Stimulated activated CD4-positive, alpha-beta T cell treated with anti-CD3 and anti-CD28 coated beads, Interleukin-12 subunit alpha, Interleukin-12 subunit beta, amount 100 ng/mL, for 24 hours (primary cell): ENCODE measurements around the gene MADD.
"Not testable (repeated sequence)": the region's sequence is repeated elsewhere in the genome, so short reads cannot be mapped to it uniquely, and the experiment has no call there.

Experiments
- DNase-seq, 2 experiments: peaks; one replicate each; pipeline ENCODE4 v3.0.0-alpha.2; 2020; ENCODE audit warnings: low read depth in 2 of 2

MADD gene

GRCh38 chr11:47274495-47275235, 4.7 kb downstream of the MADD start:
- DNase-seq: no peak

GRCh38 chr11:47276923-47277322, 7.0 kb downstream of the MADD start:
- no peak for DNase-seq

- DNase-seq: no peak
Measured at GRCh38 chr11:47278058-47278457, 8.1 kb downstream of the MADD start.

- no peak for DNase-seq
Measured at GRCh38 chr11:47278769-47279168, 8.8 kb downstream of the MADD start.

GRCh38 chr11:47280099-47280498, 10.2 kb downstream of the MADD start:
- no peak for DNase-seq

- DNase-seq: no peak
Measured at GRCh38 chr11:47280860-47281259, 10.9 kb downstream of the MADD start.

- no peak for DNase-seq
Measured at GRCh38 chr11:47282462-47282861, 12.5 kb downstream of the MADD start.

- no peak for DNase-seq
Measured at GRCh38 chr11:47284151-47284550, 14.2 kb downstream of the MADD start.

- no peak for DNase-seq
Measured at GRCh38 chr11:47285969-47286770, 16.2 kb downstream of the MADD start.

- no peak for DNase-seq
Measured at GRCh38 chr11:47288066-47288465, 18.1 kb downstream of the MADD start.

GRCh38 chr11:47289856-47290255, 19.9 kb downstream of the MADD start:
- DNase-seq: no peak

- DNase-seq: no peak
Measured at GRCh38 chr11:47295385-47295784, 25.5 kb downstream of the MADD start.

- DNase-seq: no peak
Measured at GRCh38 chr11:47296045-47296444, 26.1 kb downstream of the MADD start.

GRCh38 chr11:47299078-47299477, 29.1 kb downstream of the MADD start:
- no peak for DNase-seq

- no peak for DNase-seq
Measured at GRCh38 chr11:47302853-47303252, 32.9 kb downstream of the MADD start.

- DNase-seq: no peak
Measured at GRCh38 chr11:47305734-47306483, 36.0 kb downstream of the MADD start.

GRCh38 chr11:47306484-47306844, 36.5 kb downstream of the MADD start:
- DNase-seq: no peak

GRCh38 chr11:47308050-47308823, 38.3 kb downstream of the MADD start:
- no peak for DNase-seq

GRCh38 chr11:47314992-47315391, 45.1 kb downstream of the MADD start:
- DNase-seq: no peak

- DNase-seq: not testable (repeated sequence)
Measured at GRCh38 chr11:47316501-47316900, 46.6 kb downstream of the MADD start.

GRCh38 chr11:47317064-47317828, 47.3 kb downstream of the MADD start:
- DNase-seq: no peak
